CD4-positive, alpha-beta T cell treated with Interleukin-10 for 1 hour (primary cell): ENCODE data around the gene ZNF738.
A peak's percentile ranks its signal among the peaks of the same experiment; 100 is the strongest.
"Not testable (repeated sequence)": the region's sequence is repeated elsewhere in the genome, so short reads cannot be mapped to it uniquely, and the experiment has no call there.

Source experiments
- DNase-seq: peaks from one replicate; pipeline ENCODE4 v3.0.0-alpha.2; 2020

The ZNF738 gene

DNA sequence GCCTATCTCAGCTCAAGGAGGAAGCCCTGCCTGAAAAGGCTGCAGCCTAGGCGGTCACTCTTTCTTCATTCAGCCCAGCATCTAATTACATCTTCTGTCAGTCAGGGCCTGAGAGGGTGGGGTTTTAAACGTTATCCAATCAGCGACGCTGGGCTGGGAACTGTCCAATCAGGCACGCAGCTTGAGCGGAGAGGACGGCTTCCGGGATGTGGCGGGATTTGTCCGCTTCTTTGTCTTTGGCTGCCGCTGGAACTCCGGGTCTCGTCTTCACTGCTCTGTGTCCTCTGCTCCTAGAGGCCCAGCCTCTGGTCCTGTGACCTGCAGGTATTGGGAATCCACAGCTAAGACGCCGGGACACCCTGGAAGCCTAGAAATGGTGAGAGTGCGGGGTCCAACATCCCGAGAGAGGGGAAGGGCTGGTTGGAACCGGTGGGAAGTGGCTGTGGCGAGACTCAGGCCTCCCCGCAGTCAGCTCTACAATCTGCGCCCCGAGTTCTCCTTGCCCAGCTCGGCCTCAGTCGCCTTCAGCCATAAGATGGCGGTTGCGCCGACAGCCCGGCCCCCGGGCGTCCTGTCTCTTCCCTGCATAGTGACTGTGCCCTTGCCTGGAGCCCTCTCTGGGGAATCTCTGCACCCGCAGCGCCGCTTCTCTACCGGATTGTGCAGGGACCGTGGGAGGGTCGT lies at the start of gene ZNF738:
Gene ZNF738, plus strand, starts transcription at position 233 of the 684 bp plus-strand sequence. Its CDS starts 141 bp downstream, at position 374.
- peak; percentile 86 for DNase-seq

DNA sequence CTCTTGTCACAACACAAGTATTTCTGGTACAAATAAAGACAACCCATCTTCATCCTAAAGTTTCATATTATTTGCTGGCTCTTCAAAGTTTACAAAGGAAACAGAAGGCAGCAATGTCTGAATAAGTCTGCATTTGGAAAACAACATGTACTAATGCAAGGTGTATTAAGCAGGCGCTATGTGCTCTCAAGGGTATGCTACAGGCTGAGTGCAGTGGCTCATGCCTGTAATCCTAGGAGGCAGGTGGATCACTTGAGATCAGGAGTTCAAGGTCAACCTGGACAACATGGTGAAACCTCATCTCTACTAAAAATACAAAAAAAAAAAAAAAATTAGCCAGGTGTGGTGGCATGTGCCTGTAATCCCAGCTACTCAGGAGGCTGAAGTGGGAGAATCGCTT lies 46.0 kb upstream of the ZNF738 start:
- DNase-seq = not testable (repeated sequence)

DNA sequence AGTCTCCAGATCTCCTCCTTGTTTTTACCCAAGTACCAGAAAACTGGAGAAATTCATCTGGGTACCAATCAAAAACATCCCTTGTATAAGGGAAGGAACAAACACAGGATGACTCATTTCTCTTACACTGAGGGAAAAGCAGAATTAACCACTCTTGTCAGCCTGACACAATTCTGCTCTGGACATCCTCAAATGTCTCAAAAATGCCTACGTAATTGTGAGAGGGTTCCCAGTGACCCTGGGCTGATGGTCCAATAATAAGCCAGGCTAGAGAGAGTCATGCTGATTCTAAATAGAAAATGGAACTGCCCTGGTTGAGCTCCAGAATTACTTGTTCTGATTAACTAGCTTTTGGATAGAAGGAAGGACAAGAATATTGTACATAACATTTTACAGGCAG lies 44.1 kb upstream of the ZNF738 start:
- DNase-seq = no peak

DNA sequence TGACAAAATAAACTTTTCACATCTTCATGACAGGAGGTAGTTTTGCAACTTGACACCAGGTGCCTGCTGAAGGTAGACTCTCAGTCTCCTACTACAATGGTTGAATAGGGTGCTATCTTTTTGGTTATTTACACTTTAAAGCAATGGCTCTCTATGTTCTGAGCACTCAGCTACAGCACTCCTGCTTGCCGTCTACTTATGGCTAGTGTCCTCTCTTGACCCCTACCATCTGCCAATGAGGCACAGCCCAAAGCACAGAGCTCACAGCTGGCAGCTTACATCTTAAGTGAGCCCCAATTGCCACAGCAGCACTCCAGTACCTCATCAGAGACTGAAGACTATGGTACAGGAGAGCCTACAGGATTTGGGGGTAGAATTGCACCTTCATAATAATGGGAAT lies 41.0 kb upstream of the ZNF738 start:
- DNase-seq = no peak

DNA sequence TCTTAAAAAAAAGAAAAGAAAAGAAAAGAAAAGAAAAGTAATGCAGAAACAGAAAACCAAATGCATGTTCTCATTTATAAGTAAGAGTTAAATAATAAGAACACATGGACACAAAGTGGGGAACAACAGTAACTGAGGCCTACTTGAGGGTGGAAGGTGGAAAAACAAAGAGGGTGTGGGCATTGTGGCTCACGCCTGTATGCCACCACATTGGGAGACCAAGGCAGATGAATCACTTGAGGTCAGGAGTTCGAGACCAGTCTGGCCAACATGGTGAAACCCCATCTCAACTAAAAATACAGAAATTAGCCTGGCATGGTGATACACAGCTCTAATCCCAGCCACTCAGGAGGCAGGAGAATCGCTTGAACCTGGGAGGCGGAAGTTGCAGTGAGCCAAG lies 37.7 kb upstream of the ZNF738 start:
- DNase-seq = no peak

DNA sequence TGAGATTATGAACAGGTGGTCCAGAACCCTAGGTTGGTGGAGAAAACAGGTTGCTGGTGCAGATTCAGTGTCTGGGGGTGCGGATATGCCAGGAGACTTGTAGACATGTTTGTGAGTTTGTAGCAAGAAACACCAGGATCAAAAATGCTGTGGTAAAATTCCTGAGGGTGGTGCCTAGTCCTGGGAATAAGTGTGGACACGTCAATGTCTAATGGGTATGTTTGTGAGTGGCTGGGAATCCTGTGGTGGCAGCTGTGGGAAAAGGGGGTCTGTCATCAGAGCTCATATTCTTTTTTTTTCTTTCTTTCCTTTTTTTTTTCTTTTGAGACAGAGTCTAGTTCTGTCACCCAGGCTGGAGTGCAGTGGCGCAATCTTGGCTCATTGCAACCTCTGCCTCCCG lies 36.8 kb upstream of the ZNF738 start:
- DNase-seq = no peak

DNA sequence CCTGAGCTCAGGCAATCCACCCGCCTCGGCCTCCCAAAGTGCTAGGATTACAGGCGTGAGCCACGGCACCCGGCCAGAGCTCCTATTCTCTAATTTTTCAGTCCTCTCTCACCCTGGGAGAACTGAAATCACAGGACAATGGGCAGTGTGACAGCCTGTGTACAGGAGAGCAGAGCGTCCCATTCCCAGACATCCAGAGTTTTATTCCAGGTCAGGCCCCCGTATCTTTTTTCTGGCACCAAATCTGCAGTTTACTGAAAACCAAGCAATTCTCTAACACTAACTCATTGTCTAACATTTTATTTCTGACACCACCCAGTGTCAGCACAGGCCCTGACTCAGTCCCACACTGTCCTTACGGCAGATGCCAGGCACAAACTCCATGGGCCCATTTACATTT lies 36.3 kb upstream of the ZNF738 start:
- DNase-seq = no peak

DNA sequence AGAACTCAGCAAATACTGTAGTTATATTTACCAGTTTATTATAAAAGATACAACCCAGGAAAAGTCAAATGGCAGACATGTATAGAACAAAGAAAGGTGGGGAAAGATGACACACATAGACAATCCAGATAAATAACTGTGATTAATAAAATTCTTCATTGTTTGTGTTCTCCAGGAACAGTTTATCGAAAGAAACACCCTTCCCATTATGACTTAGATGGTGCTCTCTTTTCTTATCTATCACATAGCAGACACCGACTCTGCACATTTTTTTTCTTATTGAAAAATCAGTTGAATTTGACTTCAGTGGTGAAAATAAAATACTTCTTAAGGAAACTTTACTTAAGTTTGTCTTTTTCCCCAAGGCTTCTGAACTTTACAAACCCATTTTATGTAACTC lies 35.8 kb upstream of the ZNF738 start:
- DNase-seq = no peak

DNA sequence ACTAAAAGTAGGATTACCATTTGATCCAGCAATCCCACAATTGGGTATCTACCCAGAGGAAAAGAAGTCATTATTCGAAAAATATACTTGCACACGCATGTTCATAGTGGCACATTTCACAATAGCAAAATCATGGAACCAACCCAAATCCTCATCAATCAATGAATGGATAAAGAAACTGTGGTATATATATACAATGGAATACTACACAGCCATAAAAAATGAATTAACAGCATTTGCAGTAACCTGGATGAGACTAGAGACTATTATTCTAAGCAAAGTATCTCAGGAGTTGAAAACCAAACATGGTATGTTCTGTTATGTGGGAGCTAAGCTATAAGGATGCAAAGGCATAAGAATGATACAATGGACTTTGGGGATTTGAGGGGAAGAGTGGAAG lies 32.6 kb upstream of the ZNF738 start:
- DNase-seq = no peak

DNA sequence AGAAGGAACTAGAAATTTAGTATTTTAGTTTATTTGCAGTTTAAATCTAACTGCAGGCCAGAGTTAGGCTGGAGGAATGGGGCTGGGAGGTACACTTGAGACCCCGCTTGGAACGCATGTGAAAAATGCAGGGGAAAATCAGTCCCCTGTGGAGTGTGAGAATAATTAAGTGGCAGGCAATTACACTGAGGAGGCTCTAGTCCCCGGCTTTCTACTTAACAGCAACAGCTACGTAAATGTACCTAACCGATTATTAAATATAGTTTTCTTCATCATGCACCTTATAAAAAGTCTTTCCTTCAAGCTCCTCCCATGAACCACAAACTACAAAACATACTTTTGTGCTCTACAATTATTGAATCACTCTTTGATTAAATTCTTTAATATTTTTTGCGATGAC lies 30.4 kb upstream of the ZNF738 start:
- DNase-seq = peak; percentile 20

DNA sequence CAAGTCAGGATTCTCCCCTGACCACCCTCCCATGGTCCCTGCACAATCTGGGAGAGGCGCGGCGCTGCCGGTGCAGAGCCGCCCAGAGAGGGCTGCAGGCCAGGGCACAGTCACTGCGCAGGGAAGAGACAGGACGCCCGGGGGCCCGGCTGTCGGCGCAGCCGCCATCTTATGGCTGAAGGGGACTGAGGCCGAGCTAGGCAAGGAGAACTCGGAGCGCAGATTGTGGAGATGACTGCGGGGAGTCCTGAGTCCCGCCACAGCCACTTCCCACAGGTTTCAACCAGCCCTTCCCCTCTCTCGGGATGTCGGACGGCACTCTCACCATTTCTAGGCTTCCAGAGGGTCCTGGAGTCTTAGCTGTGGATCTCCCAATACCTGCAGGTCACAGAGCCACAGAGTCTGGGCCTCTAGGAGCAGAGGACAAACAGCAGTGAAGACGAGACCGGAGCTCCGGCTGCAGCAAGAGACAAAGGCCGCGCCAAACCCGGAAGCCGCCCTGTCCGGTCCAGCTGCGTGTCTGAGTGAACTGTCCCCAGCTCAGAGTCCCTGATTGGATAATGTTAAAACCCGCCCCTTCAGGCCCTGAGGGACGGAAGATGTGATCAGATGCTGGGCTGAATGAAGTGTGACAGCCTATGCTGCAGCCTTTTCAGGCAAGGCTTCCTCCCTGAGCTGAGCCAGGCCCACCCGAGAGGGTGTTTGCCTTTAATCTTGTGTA lies 29.8 kb upstream of the ZNF738 start, which contains the start of gene ZNF708:
Gene ZNF708, minus strand, starts transcription at position 526 of the 721 bp plus-strand sequence. Its CDS starts 198 bp downstream, at position 328.
- peak; percentile 92 for DNase-seq

DNA sequence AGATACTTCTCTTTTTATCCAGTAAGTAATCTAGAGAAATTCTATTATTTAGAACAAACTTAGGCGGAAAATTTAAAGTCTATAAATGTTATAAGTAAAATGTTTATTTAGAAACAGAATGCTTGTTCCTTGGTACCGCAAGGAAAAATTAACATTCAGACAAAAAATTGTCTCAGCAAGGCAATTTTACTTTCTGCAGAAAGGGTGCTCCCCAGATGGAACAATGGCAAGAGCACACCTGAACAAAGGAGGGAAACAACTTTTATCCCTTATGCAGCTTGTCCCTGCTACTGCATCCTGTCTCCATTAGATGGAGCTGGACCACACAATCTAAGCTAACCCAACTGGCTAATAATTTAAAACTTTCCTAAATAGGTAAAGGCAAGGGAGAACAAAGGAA lies 23.1 kb upstream of the ZNF738 start:
- DNase-seq = no peak

DNA sequence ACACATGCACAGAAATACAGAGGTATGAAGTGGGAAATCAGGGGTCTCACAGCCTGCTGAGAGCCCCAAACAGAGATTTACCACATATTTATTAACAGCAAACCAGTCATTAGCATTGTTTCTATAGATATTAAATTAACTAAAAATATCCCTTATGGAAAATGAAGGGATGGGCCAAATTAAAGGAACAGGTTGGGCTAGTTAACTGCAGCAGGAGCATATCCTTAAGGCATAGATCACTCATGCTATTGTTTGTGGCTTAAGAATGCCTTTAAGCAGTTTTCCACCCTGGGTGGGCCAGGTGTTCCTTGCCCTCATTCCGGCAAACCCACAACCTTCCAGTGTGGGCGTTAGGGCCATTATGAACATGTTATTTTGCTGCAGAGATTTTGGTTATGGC lies 14.0 kb upstream of the ZNF738 start:
- not testable (repeated sequence) for DNase-seq

DNA sequence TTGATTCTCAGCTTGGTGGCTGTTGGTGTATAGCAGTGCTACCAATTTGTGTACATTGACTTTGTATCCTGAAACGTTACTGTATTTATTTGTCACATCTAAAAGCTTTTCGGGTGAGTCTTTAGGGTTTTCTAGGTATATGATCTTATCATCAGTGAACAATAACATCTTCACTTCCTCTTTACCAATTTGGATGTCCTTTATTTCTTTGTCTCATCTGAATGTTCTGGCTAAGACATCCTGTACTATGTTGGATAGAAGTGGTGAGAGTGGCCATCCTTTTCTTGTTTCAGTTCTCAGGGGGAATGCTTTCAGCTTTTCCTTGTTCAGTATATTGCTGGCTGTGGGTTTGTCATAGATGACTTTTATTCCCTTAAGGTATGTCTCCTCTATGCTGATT lies 6.0 kb upstream of the ZNF738 start:
- DNase-seq = no peak

DNA sequence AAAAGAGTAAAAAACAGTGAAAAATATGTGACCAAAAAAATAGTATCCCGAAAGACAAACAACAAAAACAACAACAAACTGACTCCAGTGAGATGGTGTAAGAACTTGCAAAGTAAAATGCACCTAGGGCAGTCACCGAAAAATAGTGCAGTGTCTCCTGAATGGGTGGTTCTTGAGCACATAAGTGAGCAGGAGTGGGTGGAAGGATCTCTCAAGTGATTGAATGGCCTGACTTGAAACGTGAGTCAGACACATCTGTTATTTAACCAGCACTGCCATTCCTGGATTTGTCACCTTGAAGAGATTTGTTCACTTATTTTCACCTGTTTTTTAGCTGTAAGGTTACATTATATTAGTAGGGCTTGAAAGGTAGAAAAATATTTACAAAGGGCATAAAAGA lies 3.5 kb downstream of the ZNF738 start:
- no peak for DNase-seq

DNA sequence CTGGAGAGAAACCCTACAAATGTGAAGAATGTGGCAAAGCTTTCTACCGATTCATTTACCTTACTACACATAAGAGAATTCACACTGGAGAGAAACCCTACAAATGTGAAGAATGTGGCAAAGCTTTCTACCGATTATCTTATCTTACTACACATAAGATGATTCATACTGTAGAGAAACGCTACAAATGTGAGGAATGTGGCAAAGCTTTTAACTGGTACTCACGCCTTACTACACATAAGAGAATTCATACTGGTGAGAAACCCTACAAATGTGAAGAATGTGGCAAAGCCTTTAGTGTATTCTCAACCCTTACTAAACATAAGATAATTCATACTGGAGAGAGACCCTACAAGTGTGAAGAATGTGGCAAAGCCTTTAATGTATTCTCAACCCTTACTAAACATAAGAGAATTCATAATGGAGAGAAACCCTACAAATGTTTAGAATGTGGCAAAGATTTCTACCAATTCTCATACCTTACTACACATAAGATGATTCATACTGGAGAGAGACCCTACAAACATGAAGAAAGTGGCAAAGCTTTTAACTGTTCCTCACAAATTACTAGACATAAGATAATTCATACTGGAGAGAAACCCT lies 25.3 kb downstream of the ZNF738 start:
- no peak for DNase-seq

DNA sequence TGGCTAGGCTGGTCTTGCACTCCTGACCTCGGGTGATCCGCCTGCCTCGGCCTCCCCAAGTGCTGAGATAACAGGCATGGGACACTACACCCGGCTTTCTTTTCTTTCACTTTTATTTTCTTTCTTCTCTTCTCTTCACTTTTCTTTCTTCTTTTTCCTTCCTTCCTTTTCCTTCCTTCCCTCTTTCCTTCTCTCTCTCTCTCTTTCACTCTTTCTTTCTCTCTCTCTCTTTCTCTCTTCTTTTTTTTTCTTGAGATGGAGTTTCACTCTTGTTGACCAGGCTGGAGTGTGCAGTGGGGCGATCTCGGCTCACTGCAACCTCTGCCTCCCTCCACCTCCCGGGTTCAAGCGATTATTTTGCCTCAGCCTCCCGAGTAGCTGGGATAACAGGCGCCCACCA lies 37.3 kb downstream of the ZNF738 start:
- DNase-seq = no peak

DNA sequence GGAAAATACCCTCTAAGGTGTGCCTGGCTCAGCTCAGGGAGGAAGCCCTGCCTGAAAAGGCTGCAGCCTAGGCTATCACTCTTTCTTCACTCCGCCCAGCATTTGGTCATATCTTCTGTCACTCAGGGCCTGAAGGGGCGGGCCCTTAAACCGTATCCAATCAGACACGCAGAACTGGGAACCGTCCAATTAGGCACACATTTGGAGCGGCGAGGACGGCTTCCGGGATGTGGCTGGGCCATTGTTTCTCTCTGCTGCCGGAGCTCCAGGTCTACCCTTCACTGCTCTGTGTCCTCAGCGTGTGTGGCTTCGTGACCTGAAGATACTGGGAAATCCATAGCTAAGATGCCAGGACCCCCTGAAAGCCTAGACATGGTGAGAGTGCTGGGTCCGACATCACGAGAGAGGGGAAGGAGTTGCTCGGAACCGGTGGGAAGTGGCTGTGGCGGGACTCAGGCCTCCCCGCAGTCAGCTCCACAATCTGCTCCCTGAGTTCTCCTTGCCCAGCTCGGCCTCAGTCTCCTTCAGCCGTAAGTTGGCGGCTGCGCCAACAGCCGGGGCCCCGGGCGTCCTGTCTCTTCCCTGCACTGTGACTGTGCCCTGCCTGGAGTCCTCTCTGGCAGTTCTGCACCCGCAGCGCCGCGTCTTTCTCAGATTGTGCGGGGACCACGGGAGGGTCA lies 38.2 kb downstream of the ZNF738 start, which contains the start of gene ZNF493:
Gene ZNF493, plus strand, starts transcription at position 241 of the 680 bp plus-strand sequence. Its CDS starts 105 bp downstream, at position 346.
- DNase-seq = peak; percentile 94

DNA sequence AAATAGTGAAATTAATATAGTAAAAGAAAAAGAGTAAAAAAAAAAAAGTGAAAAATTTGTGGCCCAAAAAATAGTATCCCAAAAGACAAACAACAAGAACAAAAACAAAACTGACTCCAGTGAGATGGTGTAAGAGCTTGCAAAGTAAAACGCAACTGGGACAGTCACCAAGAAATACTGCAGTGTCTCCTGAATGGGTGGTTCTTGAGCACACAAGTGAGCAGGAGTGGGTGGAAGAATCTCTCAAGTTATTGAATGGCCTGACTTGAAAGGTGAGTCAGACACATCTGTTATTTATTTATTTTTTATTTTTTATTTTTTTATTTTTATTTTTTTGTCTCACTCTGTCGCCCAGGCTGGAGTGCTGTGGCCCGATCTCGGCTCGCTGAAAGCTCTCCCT lies 40.1 kb downstream of the ZNF738 start:
- no peak for DNase-seq

DNA sequence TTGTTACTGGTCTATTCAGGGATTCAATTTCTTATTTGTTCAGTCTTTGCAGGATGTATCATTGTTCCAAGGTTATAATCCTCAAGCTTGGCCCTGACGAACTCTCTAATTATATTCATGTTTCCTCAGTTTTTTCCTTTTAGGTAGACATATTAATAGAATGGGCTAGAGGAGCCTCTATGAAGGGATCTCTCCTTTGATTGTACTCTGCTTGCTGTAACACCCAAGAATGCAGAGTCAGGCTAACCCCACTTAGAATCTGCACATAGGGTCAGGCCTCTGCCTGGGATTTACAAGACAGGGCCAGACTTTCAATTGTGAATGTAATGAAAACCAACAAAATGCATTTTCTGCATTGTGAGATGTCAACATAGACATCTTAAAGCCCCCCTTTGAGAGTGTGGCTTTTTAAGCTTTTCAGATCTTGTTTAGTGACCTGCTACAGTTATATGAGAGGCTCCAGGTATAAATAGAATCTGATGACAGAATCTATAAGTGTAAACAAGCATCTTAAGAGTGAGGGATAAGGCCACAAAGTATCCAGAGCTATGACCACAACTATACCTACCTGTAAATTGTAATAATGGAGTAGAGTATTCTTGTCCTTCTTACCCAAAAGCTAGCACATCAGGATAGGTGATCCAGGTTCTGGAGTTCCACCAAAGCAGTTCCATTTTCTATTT lies 43.6 kb downstream of the ZNF738 start:
- DNase-seq = no peak

DNA sequence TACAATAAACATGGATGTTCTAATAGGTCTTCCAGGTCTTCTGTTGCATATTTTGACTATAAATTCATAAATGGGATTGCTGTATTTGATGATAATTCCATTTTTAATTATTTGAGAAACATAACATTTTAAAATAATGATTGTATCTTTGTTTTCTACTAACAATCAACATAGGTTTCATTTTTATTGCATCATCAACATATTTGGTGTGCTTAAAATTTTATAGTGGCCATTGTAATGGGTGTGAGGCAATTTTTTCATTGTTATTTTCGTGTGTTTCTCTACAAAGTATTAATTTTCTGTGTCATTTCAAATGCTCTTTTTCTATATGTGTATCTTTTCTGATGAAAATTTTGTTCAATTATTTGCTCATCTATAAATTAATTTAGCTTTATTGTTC lies 51.4 kb downstream of the ZNF738 start:
- DNase-seq = no peak

DNA sequence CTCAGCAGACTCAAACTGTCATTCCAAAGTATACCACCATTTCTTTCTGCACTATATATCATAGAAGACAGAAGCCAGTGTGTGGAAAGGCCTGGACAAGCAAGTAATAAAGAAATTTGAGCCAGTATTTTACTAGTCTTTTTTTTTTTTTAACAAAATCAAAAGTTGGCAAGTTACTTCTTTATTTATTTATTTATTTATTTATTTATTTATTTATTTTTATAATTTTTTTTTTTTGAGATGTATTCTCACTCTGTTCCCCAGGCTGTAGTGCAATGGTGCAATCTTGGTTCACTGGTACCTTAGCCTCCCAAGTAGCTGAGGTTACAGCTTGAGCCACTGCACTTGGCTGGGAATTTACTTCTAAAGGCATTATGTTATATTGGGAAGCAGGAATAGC lies 63.4 kb downstream of the ZNF738 start:
- DNase-seq = no peak
